Neuronal stem cell (in vitro differentiated cells): ENCODE results near the gene BMAL1.

Experiments used
- DNase-seq: peaks from one replicate; pipeline ENCODE4 v3.0.0-alpha.2; 2013; ENCODE audit warnings: low spot score
- H2AFZ ChIP-seq: one replicate; pipeline ENCODE4 v1.6.1; 2013; ENCODE audit warnings: mild to moderate bottlenecking, low read length, inconsistent platforms
- H2AK5ac ChIP-seq: 2 replicates; pipeline ENCODE4 v1.6.1; 2013; ENCODE audit warnings: low read depth, mild to moderate bottlenecking, inconsistent platforms, low read length, moderate library complexity, mixed read lengths
- H2BK120ac ChIP-seq: 2 replicates; pipeline ENCODE4 v1.6.1; 2013; ENCODE audit warnings: low read depth, mild to moderate bottlenecking, inconsistent platforms, low read length, moderate library complexity, mixed read lengths
- H2BK12ac ChIP-seq: one replicate; pipeline ENCODE4 v1.6.1; 2013; ENCODE audit warnings: low read length, inconsistent platforms
- H2BK15ac ChIP-seq: 2 replicates; pipeline ENCODE4 v1.6.1; 2013; ENCODE audit warnings: mild to moderate bottlenecking, low read length, inconsistent platforms, mixed read lengths
- H2BK5ac ChIP-seq: one replicate; pipeline ENCODE4 v1.6.1; 2013; ENCODE audit warnings: inconsistent platforms, mild to moderate bottlenecking, low read length, moderate library complexity
- H3K14ac ChIP-seq: one replicate; pipeline ENCODE4 v1.6.1; 2013; ENCODE audit warnings: low read length, inconsistent platforms
- H3K18ac ChIP-seq: 2 replicates; pipeline ENCODE4 v1.6.1; 2013; ENCODE audit warnings: low read length, inconsistent platforms
- H3K23ac ChIP-seq: 2 replicates; pipeline ENCODE4 v1.6.1; 2013; ENCODE audit warnings: low read depth, mild to moderate bottlenecking, mixed read lengths, low read length, inconsistent platforms; ENCODE audit not compliant: poor library complexity
- H3K27ac ChIP-seq: replicated peaks from 3 replicates; pipeline ENCODE4 v1.5.1; 2013; ENCODE audit warnings: low read length, inconsistent platforms
- H3K27me3 ChIP-seq, 3 experiments: 2 replicates each; pipeline ENCODE4 v1.6.1; 2013; ENCODE audit warnings: low read length in 3 of 3, mild to moderate bottlenecking in 2 of 3, inconsistent platforms in 1 of 3, low read depth in 1 of 3, mixed read lengths in 1 of 3, moderate library complexity in 1 of 3; ENCODE audit not compliant: control insufficient read depth in 3 of 3, insufficient read depth in 3 of 3
- H3K36me3 ChIP-seq, 2 donors: replicated peaks in 1 of 2; 2 replicates each; pipeline ENCODE4 v1.6.1; 2013; ENCODE audit warnings: low read length in 2 of 2; ENCODE audit not compliant: control insufficient read depth in 2 of 2, insufficient read depth in 2 of 2
- H3K4ac ChIP-seq: 2 replicates; pipeline ENCODE4 v1.6.1; 2013; ENCODE audit warnings: inconsistent platforms, mild to moderate bottlenecking, low read length, moderate library complexity
- H3K4me1 ChIP-seq, 2 donors: 1 replicate in 1 of 2; 2 replicates in 1 of 2; pipeline ENCODE4 v1.6.1; 2013; ENCODE audit warnings: low read length in 2 of 2, low read depth in 1 of 2; ENCODE audit not compliant: control insufficient read depth in 2 of 2, insufficient read depth in 1 of 2
- H3K4me2 ChIP-seq: one replicate; pipeline ENCODE4 v1.6.1; 2013; ENCODE audit warnings: mild to moderate bottlenecking, low read length, inconsistent platforms; ENCODE audit not compliant: insufficient read depth, poor library complexity, severe bottlenecking
- H3K4me3 ChIP-seq, 2 donors: 2 replicates each; pipeline ENCODE4 v1.5.1; 2013; ENCODE audit warnings: low read length in 2 of 2, mild to moderate bottlenecking in 2 of 2, inconsistent platforms in 1 of 2, moderate library complexity in 1 of 2
- H3K79me1 ChIP-seq: one replicate; pipeline ENCODE4 v1.6.1; 2013; ENCODE audit warnings: low read depth, mild to moderate bottlenecking, inconsistent platforms, low read length, moderate library complexity
- H3K9ac ChIP-seq: one replicate; pipeline ENCODE4 v1.6.1; 2013; ENCODE audit warnings: mild to moderate bottlenecking, low read depth, low read length, inconsistent platforms; ENCODE audit not compliant: poor library complexity
- H3K9me3 ChIP-seq, 2 donors: replicated peaks in 1 of 2; 2 replicates each; pipeline versions ENCODE3 to v1.6.1; 2013; ENCODE audit warnings: low read length in 2 of 2, mild to moderate bottlenecking in 2 of 2, inconsistent platforms in 1 of 2, low read depth in 1 of 2, mixed read lengths in 1 of 2, moderate library complexity in 1 of 2; ENCODE audit not compliant: control insufficient read depth in 2 of 2, insufficient read depth in 1 of 2
- H4K8ac ChIP-seq: one replicate; pipeline ENCODE4 v1.6.1; 2013; ENCODE audit warnings: low read depth, mild to moderate bottlenecking, inconsistent platforms, low read length, moderate library complexity
- H4K91ac ChIP-seq: one replicate; pipeline ENCODE4 v1.6.1; 2013; ENCODE audit warnings: low read length, low read depth, mild to moderate bottlenecking, inconsistent platforms; ENCODE audit not compliant: poor library complexity
- WGBS, 2 donors: extraction: QIAGEN DNeasy Blood & Tissue Kit; methylation state at CpG; one replicate each; pipeline ENCODE4 v1.1.7; 2013; ENCODE audit warnings: missing lambda C conversion rate in 2 of 2, mixed read lengths in 1 of 2; ENCODE audit not compliant: insufficient read length in 2 of 2, insufficient replicate concordance in 1 of 2; ENCODE audit errors: extremely low coverage in 2 of 2; 5-methylcytosine and 5-hydroxymethylcytosine counted together

BMAL1 gene

DNA sequence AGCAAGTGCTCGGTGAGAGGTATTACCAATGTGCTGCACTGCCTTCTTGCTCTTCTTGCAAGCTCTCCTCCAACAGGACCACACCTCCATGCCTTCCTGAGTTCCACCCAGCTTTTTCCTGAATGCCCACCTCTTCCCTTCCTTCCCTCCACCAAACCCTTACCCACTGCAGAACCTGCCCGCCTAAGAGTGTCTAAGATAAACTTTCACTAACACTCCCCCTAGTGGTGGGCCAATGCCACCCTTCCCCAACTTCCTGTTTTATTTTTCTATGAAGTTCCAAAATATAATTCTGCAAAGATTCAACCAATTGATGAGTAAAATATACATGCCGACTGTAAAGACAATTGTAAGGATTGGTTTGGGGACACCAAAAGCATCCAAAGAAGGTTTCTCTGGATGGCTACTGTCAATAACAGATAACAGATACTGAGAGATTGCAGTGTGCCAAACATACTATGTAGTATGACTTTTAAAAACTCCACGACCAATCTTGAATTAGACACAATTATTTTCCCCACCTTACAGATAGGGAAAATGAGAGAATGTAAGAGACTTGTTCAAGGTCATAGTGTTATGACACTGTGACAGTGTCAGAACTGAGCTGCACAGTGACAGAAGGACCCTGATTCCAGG is 38.6 kb upstream of the BMAL1 start:
- H3K27me3 ChIP-seq: no peaks in the 10 kb centered on the region
- H3K18ac ChIP-seq: no peak overlapping the region
- no peak overlapping the region for H3K23ac ChIP-seq
- DNase-seq: no peak
- H2BK120ac ChIP-seq: no peak overlapping the region
- H4K91ac ChIP-seq: no peak overlapping the region
- no peak overlapping the region for H2AFZ ChIP-seq
- H3K4ac ChIP-seq: no peak overlapping the region
- H3K14ac ChIP-seq: no peak overlapping the region
- no peak overlapping the region for H4K8ac ChIP-seq
- no peak overlapping the region for H2BK15ac ChIP-seq
- peaks cover 0 to 6% of the 10 kb centered on the region in 2 donors for H3K9me3 ChIP-seq
- no CpG with 5 or more reads among the region's 4 CpGs for WGBS, 2 donors
- H3K4me3 ChIP-seq: no peak overlapping the region
- no peaks in the 10 kb centered on the region for H3K36me3 ChIP-seq
- no peak overlapping the region for H3K27ac ChIP-seq
- H3K79me1 ChIP-seq: no peaks in the 10 kb centered on the region
- no peak overlapping the region for H2BK5ac ChIP-seq
- H3K4me1 ChIP-seq: no peaks in the 10 kb centered on the region
- no peak overlapping the region for H2AK5ac ChIP-seq
- H3K9ac ChIP-seq: no peak overlapping the region
- no peak overlapping the region for H3K4me2 ChIP-seq
- no peak overlapping the region for H2BK12ac ChIP-seq

GRCh38 chr11:13242564-13242963 is 35.0 kb upstream of the BMAL1 start:
- Histone ChIP-seq H3K18ac (no peak overlapping the region), H3K4me2 (no peak overlapping the region), H3K23ac (no peak overlapping the region), H4K8ac (no peak overlapping the region), H2BK12ac (no peak overlapping the region), H3K27me3 (no peaks in the 10 kb centered on the region), H2BK15ac (no peak overlapping the region), H3K79me1 (no peaks in the 10 kb centered on the region), H3K9ac (no peak overlapping the region), H3K4ac (no peak overlapping the region), H2AFZ (no peak overlapping the region), H3K4me1 (no peaks in the 10 kb centered on the region), H2BK5ac (no peak overlapping the region), H3K14ac (no peak overlapping the region), H3K36me3 (no peaks in the 10 kb centered on the region), H3K4me3 (no peak overlapping the region), H2BK120ac (no peak overlapping the region), H4K91ac (no peak overlapping the region), H3K27ac (no peak overlapping the region), H2AK5ac (no peak overlapping the region), H3K9me3 (no peaks in the 10 kb centered on the region)
- DNase-seq: no peak
- WGBS, 2 donors: no CpG with 5 or more reads among the region's 3 CpGs

DNA sequence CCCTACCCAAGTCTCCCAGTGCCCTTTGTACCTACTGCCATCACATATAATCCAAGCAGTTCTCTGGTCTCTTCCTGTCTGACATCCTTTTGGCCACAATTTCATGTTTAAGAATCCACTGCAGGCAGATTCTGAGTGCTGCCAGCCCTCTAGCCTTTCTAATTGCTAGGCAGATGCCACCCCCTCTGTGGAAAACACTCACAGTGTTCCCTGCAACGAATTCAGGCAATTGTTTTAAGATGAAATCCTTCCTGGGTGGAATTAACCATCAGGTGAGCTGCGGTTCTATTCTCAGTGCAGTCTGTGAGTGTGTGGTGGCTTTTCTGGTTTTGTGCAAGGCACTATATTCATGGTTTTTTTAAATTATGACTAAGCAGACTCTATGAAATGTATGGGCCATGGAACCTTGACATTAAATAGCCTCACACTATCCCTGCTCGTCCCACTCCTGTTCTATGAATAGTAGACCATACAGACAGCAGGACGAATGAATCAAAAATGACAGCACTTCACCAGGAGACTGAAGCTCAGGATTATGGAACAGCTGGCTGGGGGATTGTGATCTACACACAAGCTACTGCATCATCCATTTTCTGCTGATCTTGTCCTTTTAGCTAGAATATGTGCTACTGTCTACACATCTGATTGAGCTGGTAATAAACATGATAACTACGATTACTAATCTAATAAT is 29.8 kb upstream of the BMAL1 start:
- Histone ChIP-seq H3K9me3 (no peaks in the 10 kb centered on the region), H2BK12ac (no peak overlapping the region), H2BK120ac (no peak overlapping the region), H2BK5ac (no peak overlapping the region), H3K4me3 (no peak overlapping the region), H3K79me1 (no peaks in the 10 kb centered on the region), H3K23ac (no peak overlapping the region), H2AK5ac (no peak overlapping the region), H3K36me3 (no peaks in the 10 kb centered on the region), H4K8ac (no peak overlapping the region), H3K4ac (no peak overlapping the region), H3K4me1 (peaks cover 0 to 4% of the 10 kb centered on the region in 2 donors), H3K18ac (no peak overlapping the region), H3K27me3 (no peaks in the 10 kb centered on the region), H3K14ac (no peak overlapping the region), H4K91ac (no peak overlapping the region), H2AFZ (no peak overlapping the region), H3K27ac (no peak overlapping the region), H3K9ac (no peak overlapping the region), H2BK15ac (no peak overlapping the region), H3K4me2 (no peak overlapping the region)
- no CpG with 5 or more reads among the region's 5 CpGs for WGBS, 2 donors
- DNase-seq: no peak

DNA sequence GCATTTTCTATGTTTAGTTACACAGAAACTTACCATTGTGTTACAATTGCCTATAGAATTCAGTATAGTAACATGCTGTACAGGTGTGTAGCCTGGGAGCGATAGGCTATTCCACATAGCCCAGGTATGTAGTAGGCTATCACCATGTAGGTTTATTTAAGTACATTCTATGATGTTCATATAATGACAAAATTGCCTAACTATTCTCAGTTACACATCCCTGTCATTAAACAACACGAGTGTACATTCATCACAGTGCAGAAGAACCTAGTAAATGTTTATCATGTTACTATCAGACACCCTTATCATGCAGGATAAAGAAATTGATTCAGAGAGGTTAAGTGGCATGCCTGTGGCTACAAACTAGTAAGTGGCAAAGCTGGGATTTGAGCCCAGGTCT is 28.4 kb upstream of the BMAL1 start:
- H2BK12ac ChIP-seq: no peak overlapping the region
- H3K36me3 ChIP-seq: no peaks in the 10 kb centered on the region
- H4K91ac ChIP-seq: no peak overlapping the region
- H3K23ac ChIP-seq: no peak overlapping the region
- no peak overlapping the region for H3K18ac ChIP-seq
- no peaks in the 10 kb centered on the region for H3K79me1 ChIP-seq
- H3K9ac ChIP-seq: no peak overlapping the region
- DNase-seq: no peak
- H2BK15ac ChIP-seq: no peak overlapping the region
- no peak overlapping the region for H3K14ac ChIP-seq
- no peak overlapping the region for H2AFZ ChIP-seq
- no peaks in the 10 kb centered on the region for H3K27me3 ChIP-seq
- H3K27ac ChIP-seq: no peak overlapping the region
- peaks cover 0 to 4% of the 10 kb centered on the region in 2 donors for H3K4me1 ChIP-seq
- H2BK5ac ChIP-seq: no peak overlapping the region
- no peak overlapping the region for H3K4me3 ChIP-seq
- H3K9me3 ChIP-seq: no peaks in the 10 kb centered on the region
- no peak overlapping the region for H2BK120ac ChIP-seq
- H4K8ac ChIP-seq: no peak overlapping the region
- no peak overlapping the region for H3K4me2 ChIP-seq
- no peak overlapping the region for H2AK5ac ChIP-seq
- H3K4ac ChIP-seq: no peak overlapping the region
- WGBS, 2 donors: no CpG with 5 or more reads among the region's 2 CpGs
